ENCODE data around the gene SLC49A4. TPM values are rescaled to one million over a fixed set of nuclear protein-coding genes. Genes with fewer than 3 reads are reported as not detected.

The SLC49A4 gene
- total and polyA plus RNA-seq, 2 of the 8 experiments (the other 6 are each of a cell fraction or from before 2014, with no cell fraction given): 9.5 to 10.2 TPM

- Histone ChIP-seq H3K36me3 (ENCODE audit: control insufficient read depth in 2 of 4, insufficient read depth in 4 of 4, low read length in 3 of 4) (no peaks in the 10 kb centered on the region), H2BK20ac (ENCODE audit: low read length) (no peak overlapping the region), H2AK5ac (ENCODE audit: low read depth, low read length) (no peak overlapping the region), H3K14ac (ENCODE audit: insufficient read length) (no peak overlapping the region), H3K9me3 (ENCODE audit: insufficient read depth in 2 of 2, low read depth in 1 of 2, low read length in 1 of 2) (no peaks in the 10 kb centered on the region), H3K27ac (ENCODE audit: low read depth, low read length) (no peak overlapping the region), H4K20me1 (replicated peaks in 1 of 2; ENCODE audit: control insufficient read depth in 1 of 2, insufficient read depth in 2 of 2, low read length in 2 of 2) (no peaks in the 10 kb centered on the region), H2BK12ac (ENCODE audit: low read depth, low read length) (no peak overlapping the region), H3K4ac (replicated peaks; ENCODE audit: insufficient read length, low read depth, low read length) (no peak overlapping the region), H4K8ac (ENCODE audit: extremely low read depth, insufficient read depth, low read length) (no peak overlapping the region), H3K79me2 (ENCODE audit: control insufficient read depth in 1 of 2, insufficient read depth in 2 of 2, low read length in 2 of 2) (0 out of 4 replicates have a peak, but pooled peaks cover 0 to 3% of the 10 kb centered on the region in 2 experiments), H3K27me3 (replicated peaks in 1 of 4; ENCODE audit: control insufficient read depth in 3 of 4, extremely low read depth in 1 of 4, insufficient read depth in 3 of 4, low read length in 3 of 4) (peaks cover 0 to 7% (median 3%) of the 10 kb centered on the region in 4 experiments; a peak in 3 of 7 replicates), H3K4me1 (replicated peaks in 1 of 4; ENCODE audit: control insufficient read depth in 3 of 4, insufficient read depth in 4 of 4, low read length in 3 of 4) (peaks cover 0 to 3% (median 0%) of the 10 kb centered on the region in 4 experiments; a peak in 1 of 7 replicates), H4K5ac (ENCODE audit: insufficient read length, low read depth, low read length) (no peak overlapping the region), H3K23ac (ENCODE audit: insufficient read length) (no peak overlapping the region), H3K18ac (ENCODE audit: extremely low read depth, low read length) (no peak overlapping the region), H4K91ac (replicated peaks; ENCODE audit: insufficient read length, low read length) (no peak overlapping the region), H3K4me3 (ENCODE audit: extremely low read depth in 1 of 4, insufficient read depth in 2 of 4, low read depth in 3 of 4, low read length in 4 of 4) (no peak overlapping the region), H2AFZ (ENCODE audit: low read length) (no peak overlapping the region), H3K9ac (replicated peaks in 1 of 4; ENCODE audit: extremely low read depth in 1 of 4, low read depth in 3 of 4, low read length in 3 of 4) (no peak overlapping the region), H3K79me1 (ENCODE audit: low read depth, low read length) (no peaks in the 10 kb centered on the region), H2BK15ac (ENCODE audit: low read length) (no peak overlapping the region), H3K56ac (replicated peaks; ENCODE audit: insufficient read length, low read depth, low read length) (no peak overlapping the region), H2BK120ac (replicated peaks; ENCODE audit: low read depth, low read length) (no peak overlapping the region), H2BK5ac (ENCODE audit: low read depth, low read length) (no peak overlapping the region), H3K4me2 (ENCODE audit: insufficient read depth in 1 of 2, low read depth in 2 of 2, low read length in 2 of 2) (no peak overlapping the region), H3K23me2 (ENCODE audit: low read depth, low read length) (no peaks in the 10 kb centered on the region)
- DNase-seq (ENCODE audit: low read depth in 1 of 2, low spot score in 2 of 2) (no peak), FAIRE-seq (no peak)
- ChIA-PET POLR2A (ENCODE audit: partially characterized antibody) (interaction anchor here (1.8 kb wide), 1 partner anchor 10 kb away, joined by 6 read pairs; no protein-coding TSS in a partner anchor), CTCF (ENCODE audit: partially characterized antibody) (no interaction called here)
- WGBS, 2 experiments (ENCODE audit: extremely low coverage in 1 of 2, insufficient coverage in 1 of 2, insufficient read length in 1 of 2, insufficient replicate concordance in 2 of 2, low coverage in 1 of 2, low lambda C conversion rate in 2 of 2, missing lambda C conversion rate in 1 of 2): 86% methylated on average over 3 of the region's 3 CpGs; no CpG with 5 or more reads in 1 of the 2 experiments
- no peak for TF ChIP-seq POLR2A (IDR thresholded peaks at IDR 0.05; ENCODE audit: control extremely low read depth in 1 of 2, low read depth in 2 of 2, low read length in 2 of 2)
- no peak for TF ChIP-seq NRF1 (IDR thresholded peaks at IDR 0.05; ENCODE audit: low read depth, low read length)
- TF ChIP-seq POLR2AphosphoS5 (IDR thresholded peaks at IDR 0.05; ENCODE audit: low read depth, low read length): no peak
- no peak for TF ChIP-seq BACH1 (IDR thresholded peaks at IDR 0.05; ENCODE audit: low read length)
Observed at GRCh38 chr3:122800706-122801237, 5.9 kb downstream of the SLC49A4 start.

Measured in H1 (cell line).